Airway epithelial cell (primary cell): ENCODE data around the gene RGSL1. TPM values are rescaled to one million over a fixed set of nuclear protein-coding genes. Genes with fewer than 3 reads are reported as not detected.

ENCODE experiments used
- total RNA-seq: library from RNA; depleted of rRNA; stranded (reverse); fragments of >200 nt; gene quantifications from 2 replicates; pipeline ENCODE4 v1.2.3, GENCODE V29; 2015

Gene RGSL1
- not detected in 2 replicates for total RNA-seq

GRCh38 chr1:182450087-182450486 is at the start of gene RGSL1:
RGSL1 (plus strand) TSS chr1:182450146; CDS start chr1:182450166, 20 bp downstream.

GRCh38 chr1:182400567-182400966 is 49.4 kb upstream of the RGSL1 start, which contains the start of gene TEDDM1:
TEDDM1 (minus strand) TSS chr1:182400667; CDS start chr1:182400485, 182 bp downstream.

GRCh38 chr1:182588500-182589396 is 138.8 kb downstream of the RGSL1 start, which contains the start of gene RNASEL:
RNASEL (minus strand) TSS chr1:182589256; CDS start chr1:182586806, 2,450 bp downstream.

GRCh38 chr1:182604175-182605164 is 154.5 kb downstream of the RGSL1 start, which contains the start of gene RGS16:
RGS16 (minus strand) TSS chr1:182604389; CDS start chr1:182604259, 130 bp downstream.

Other genes starting within 250 kb of the RGSL1 start
- 1,006 and 1,084 TPM in 2 replicates for gene GLUL, start 58.4 kb upstream of the RGSL1 start, total RNA-seq
- gene TEDDM1, start 49.5 kb upstream of the RGSL1 start, total RNA-seq: not detected in 2 replicates
- gene RNASEL, start 139.1 kb downstream of the RGSL1 start, total RNA-seq: 4.2 and 6.1 TPM in 2 replicates
- 0.74 and 1.2 TPM in 2 replicates for gene RGS16, start 154.2 kb downstream of the RGSL1 start, total RNA-seq
- gene RGS8, start 234.4 kb downstream of the RGSL1 start, total RNA-seq: not detected in 2 replicates